Measurements from ENCODE around the gene CDH23.

Gene CDH23

GRCh38 chr10:71801361-71801760 is 404.6 kb downstream of the CDH23 start:
- DNase-seq (ENCODE audit: low read depth), result no peak
- no peak overlapping the region for H3K4me3 ChIP-seq (ENCODE audit: low read length)
- TF ChIP-seq CTCF (conservative IDR thresholded peaks at IDR 0.05; ENCODE audit: low read depth, low read length), result no peak

GRCh38 chr10:71802235-71802634 is 405.5 kb downstream of the CDH23 start:
- DNase-seq (ENCODE audit: low read depth), result no peak
- no peak overlapping the region for H3K4me3 ChIP-seq (ENCODE audit: low read length)

GRCh38 chr10:71802715-71803488 is 406.2 kb downstream of the CDH23 start:
- H3K4me3 ChIP-seq (ENCODE audit: low read length), result no peak overlapping the region
- no peak for DNase-seq (ENCODE audit: low read depth)
- no peak for TF ChIP-seq CTCF (conservative IDR thresholded peaks at IDR 0.05; ENCODE audit: low read depth, low read length)

More at GRCh38 chr10:71802235-71802634, 405.5 kb downstream of the CDH23 start:
- TF ChIP-seq CTCF (conservative IDR thresholded peaks at IDR 0.05; ENCODE audit: low read depth, low read length), result no peak

GRCh38 chr10:71804077-71804476 is 407.4 kb downstream of the CDH23 start:
- no peak for DNase-seq (ENCODE audit: low read depth)
- H3K4me3 ChIP-seq (ENCODE audit: low read length), result no peak overlapping the region
- TF ChIP-seq CTCF (conservative IDR thresholded peaks at IDR 0.05; ENCODE audit: low read depth, low read length), result no peak

- DNase-seq (ENCODE audit: low read depth), result no peak
- TF ChIP-seq CTCF (conservative IDR thresholded peaks at IDR 0.05; ENCODE audit: low read depth, low read length), result no peak
- H3K4me3 ChIP-seq (ENCODE audit: low read length), result no peak overlapping the region
Measured at GRCh38 chr10:71805776-71806703, 409.3 kb downstream of the CDH23 start.

GRCh38 chr10:71806704-71807556 is 410.2 kb downstream of the CDH23 start:
- no peak for DNase-seq (ENCODE audit: low read depth)
- no peak overlapping the region for H3K4me3 ChIP-seq (ENCODE audit: low read length)
- no peak for TF ChIP-seq CTCF (conservative IDR thresholded peaks at IDR 0.05; ENCODE audit: low read depth, low read length)

Measured in retinal pigment epithelial cell (primary cell).